ENCODE results near the gene CSMD2.

GRCh38 chr1:33524586-33524985 is 640.4 kb downstream of the CSMD2 start:
- TF ChIP-seq CTCF (conservative IDR thresholded peaks at IDR 0.05; ENCODE audit: low read length): no peak
- TF ChIP-seq EZH2phosphoT487 (IDR thresholded peaks at IDR 0.05; ENCODE audit: borderline replicate concordance, low read depth, low read length): no peak
